SK-N-SH (cell line): ENCODE measurements around the gene RHBDL3.

Experiments used
- CTCF ChIP-seq: fragments of 200-600 bp; sonication (generic); IDR thresholded peaks from 2 replicates; pipeline ENCODE4 v1.6.1; 2017; ENCODE audit warnings: antibody characterized with exemption, mild to moderate bottlenecking, moderate library complexity
- ELF1 ChIP-seq: IDR thresholded peaks from 2 replicates; pipeline ENCODE4 v1.4.0; 2012
- FOXJ3 ChIP-seq: sonication (generic); formaldehyde crosslinking; IDR thresholded peaks from 2 replicates; pipeline ENCODE4 v1.5.1; 2020; ENCODE audit warnings: mild to moderate bottlenecking, missing genetic modification reagents
- MXI1 ChIP-seq: IDR thresholded peaks from 2 replicates; pipeline ENCODE4 v1.6.1; 2012; ENCODE audit warnings: mild to moderate bottlenecking, low read depth, low read length, improper control_type of control experiment
- TAF1 ChIP-seq: IDR thresholded peaks from 2 replicates; pipeline ENCODE4 v1.6.1; 2012; ENCODE audit warnings: low read depth, mild to moderate bottlenecking, low read length, moderate library complexity, borderline replicate concordance

- TF ChIP-seq CTCF (no peak), FOXJ3 (no peak), TAF1 (no peak), MXI1 (no peak), ELF1 (no peak)
Observed at GRCh38 chr17:32302037-32302436, 36.4 kb downstream of the RHBDL3 start.
